GM18507 (cell line): ENCODE measurements around the gene MOCS1.
A peak's percentile ranks its signal among the peaks of the same experiment; 100 is the strongest.
"Not testable (repeated sequence)": the region's sequence is repeated elsewhere in the genome, so short reads cannot be mapped to it uniquely, and the experiment has no call there.

Source experiments
- DNase-seq: peaks from one replicate; pipeline ENCODE4 v3.0.0; 2011; ENCODE audit warnings: low read depth; ENCODE audit not compliant: insufficient read length; ENCODE audit errors: extremely low spot score
- FAIRE-seq: peaks from 2 replicates; lab custom pipeline; 2011; peaks lifted over from hg19 to GRCh38; lab: Jason Lieb, UNC

The MOCS1 gene

DNA sequence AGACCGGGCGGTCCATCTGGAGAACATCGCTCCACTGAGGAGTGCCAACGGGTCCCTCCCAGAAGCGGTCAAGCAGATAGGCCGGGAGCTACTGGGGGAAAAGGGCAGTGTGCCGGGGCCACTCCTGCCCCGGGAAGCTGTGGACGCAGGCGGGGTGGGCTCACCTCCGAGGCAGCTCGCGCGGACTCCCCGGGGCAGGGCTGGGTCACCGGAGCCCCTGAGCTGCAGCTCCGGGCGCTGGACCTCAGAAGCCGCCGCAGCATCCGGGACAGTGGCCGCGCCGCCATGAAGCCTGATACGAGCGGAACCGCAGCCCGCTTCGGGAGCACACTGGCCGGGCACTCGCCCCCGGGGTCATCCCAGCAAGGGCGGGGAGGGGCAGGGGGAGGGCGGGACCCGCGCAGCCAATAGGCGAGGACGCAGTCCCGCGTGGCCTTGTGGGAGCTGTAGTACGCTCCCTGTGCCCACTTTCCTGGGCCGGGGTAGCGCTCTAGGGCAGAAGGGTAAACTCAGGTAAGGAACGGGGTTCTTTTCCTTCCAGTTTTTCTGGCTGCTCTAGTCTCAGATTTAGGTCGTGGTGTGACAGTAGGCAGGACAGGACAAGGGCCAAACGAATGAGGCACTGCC is at the start of gene MOCS1:
TSS of gene MOCS1 (minus strand) at position 332 of the 627 bp plus-strand sequence. CDS start at position 287, 45 bp downstream.
- no peak for DNase-seq

DNA sequence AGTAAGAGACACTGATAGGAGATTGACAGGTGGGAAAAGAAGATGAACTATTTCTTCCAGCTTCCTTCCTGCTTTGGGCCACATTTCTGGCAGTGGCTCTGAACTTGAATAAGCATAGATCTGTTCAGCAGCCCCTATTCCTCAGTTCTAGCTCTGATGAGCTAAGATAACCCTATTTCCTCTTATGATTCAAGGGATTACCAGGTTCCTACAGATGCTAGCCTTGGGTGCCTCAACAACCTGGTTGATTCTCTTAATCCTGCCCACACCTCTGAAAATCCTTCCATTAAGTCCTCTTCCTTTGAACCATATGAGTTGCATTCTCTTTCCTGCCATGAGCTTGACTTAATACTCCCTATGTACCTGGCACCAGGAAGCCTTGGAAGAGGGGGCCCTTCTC is 49.8 kb upstream of the MOCS1 start:
- DNase-seq, result no peak
- no peak for FAIRE-seq

More for the DNA sequence above, at the start of gene MOCS1:
- no peak for FAIRE-seq

- no peak for DNase-seq
- FAIRE-seq, result no peak
Measured at GRCh38 chr6:39983193-39983592, 48.9 kb upstream of the MOCS1 start.

DNA sequence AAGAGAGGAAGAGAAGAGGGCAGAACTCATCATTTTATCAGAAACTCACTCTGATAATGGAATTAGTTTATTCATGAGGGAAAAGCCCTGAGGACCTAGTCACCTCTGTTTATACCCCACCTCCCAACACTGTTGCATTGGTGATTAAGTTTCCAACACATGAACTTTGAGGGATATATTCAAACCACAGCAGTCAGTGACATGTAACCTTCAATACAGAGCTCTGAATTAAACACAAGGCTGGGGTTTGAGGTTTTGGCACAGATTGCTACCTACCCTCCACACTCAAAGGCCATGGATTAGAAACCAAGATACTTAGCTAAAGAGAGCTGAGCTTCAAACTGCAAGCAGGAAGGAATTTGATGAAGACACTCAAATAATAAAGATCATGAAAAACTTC is 48.5 kb upstream of the MOCS1 start:
- no peak for FAIRE-seq
- no peak for DNase-seq

GRCh38 chr6:39980839-39981580 is 46.7 kb upstream of the MOCS1 start:
- FAIRE-seq, result peak; percentile 60
- peak; percentile 9 for DNase-seq

- FAIRE-seq, result no peak
- no peak for DNase-seq
Measured at GRCh38 chr6:39979461-39980328, 45.4 kb upstream of the MOCS1 start.

GRCh38 chr6:39978240-39978639 is 44.0 kb upstream of the MOCS1 start:
- no peak for DNase-seq
- no peak for FAIRE-seq

- DNase-seq (no peak), FAIRE-seq (no peak)
Measured at GRCh38 chr6:39973661-39974060, 39.4 kb upstream of the MOCS1 start.

GRCh38 chr6:39972717-39973116 is 38.5 kb upstream of the MOCS1 start:
- not testable (repeated sequence) for FAIRE-seq, DNase-seq

GRCh38 chr6:39971131-39971530 is 36.9 kb upstream of the MOCS1 start:
- not testable (repeated sequence) for DNase-seq, FAIRE-seq

- no peak for DNase-seq
- no peak for FAIRE-seq
Measured at GRCh38 chr6:39965751-39966150, 31.5 kb upstream of the MOCS1 start.

DNA sequence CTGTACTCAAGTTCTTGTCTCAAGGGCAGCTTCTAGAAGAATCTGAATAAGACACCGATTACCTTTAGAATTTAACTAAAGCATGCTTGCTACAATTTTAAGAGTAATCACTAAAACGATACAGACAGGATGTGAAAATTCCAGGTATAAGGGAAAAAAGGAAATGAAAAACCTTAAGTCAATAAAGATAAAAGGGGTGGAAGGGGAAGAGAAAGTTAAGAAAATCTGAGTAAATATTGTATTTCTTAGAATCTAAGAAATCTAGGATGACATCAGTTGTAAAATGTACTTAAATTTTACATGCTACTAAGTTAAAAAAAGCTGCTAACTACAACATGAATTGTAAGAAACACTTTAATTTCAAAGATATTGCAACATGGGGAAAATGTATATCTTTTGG is 30.3 kb upstream of the MOCS1 start:
- no peak for DNase-seq
- no peak for FAIRE-seq

DNA sequence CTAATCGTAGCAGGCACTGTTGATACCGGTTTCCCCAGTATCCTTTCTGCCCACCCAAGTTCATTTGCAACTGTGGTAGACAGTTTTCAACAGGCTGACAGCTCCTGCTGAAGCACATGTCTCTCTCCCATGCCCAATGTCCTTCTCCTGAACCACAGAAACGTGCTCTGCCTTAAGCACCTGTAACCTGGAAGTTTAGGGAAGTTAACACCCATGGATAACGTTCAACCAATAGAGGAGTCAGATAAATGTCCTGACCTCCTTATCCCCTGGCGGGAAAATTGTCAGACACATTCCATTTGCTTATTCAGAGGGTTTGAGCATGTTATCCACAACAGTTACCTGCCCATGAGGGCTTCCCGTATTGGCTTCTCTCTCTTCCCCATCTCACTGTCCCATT is 29.8 kb upstream of the MOCS1 start:
- DNase-seq (no peak), FAIRE-seq (no peak)

GRCh38 chr6:39962831-39963230 is 28.6 kb upstream of the MOCS1 start:
- DNase-seq (no peak), FAIRE-seq (no peak)

GRCh38 chr6:39961178-39961577 is 26.9 kb upstream of the MOCS1 start:
- FAIRE-seq, result no peak
- no peak for DNase-seq

- no peak for FAIRE-seq
- DNase-seq, result no peak
Measured at GRCh38 chr6:39958947-39959346, 24.7 kb upstream of the MOCS1 start.

GRCh38 chr6:39956936-39957335 is 22.7 kb upstream of the MOCS1 start:
- DNase-seq, result no peak
- no peak for FAIRE-seq

DNA sequence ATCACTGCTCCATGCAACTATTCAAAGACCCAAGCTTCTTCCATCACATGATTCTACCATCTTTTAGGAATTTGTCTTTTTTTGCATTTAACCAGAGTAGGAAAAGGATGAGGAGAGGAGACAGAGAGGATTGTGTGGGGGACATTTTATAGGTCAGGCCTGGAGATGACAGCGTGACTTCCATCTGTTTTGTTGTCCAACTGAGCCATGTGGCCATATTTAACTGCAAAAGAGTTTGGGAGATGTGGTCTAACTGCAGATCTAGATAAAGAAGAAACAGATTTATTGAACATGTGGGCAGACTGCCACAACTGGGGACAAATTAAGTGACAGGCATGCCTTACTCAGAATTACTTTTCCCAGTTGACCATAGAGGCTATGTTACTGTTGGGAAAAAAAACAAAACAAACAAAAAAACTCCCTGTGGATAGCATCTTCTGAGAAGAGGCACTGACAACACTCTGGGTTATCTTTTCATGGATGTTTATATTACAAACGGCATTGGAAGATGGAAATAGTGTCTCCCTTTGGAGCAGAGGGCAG is 18.9 kb upstream of the MOCS1 start:
- DNase-seq, result no peak
- no peak for FAIRE-seq

DNA sequence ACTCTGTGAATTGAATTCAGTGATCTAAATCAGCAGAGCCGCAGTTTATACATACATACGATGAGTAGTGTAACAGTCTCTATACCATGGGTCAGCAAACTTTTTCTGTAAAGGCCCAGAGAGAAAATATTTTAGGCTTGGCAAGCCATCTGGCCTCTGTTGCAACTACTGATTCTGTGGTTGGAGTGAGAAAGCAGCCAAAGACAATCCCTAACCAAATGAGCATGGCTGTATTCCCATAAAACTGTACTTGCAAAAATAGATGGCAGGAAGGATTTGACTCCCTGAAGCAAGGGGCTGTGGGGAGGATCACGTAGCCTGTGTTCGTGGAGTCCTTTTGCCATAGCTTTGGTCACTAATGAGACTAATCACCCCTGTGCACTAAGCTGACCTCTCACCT is 17.9 kb upstream of the MOCS1 start:
- DNase-seq (no peak), FAIRE-seq (no peak)

- no peak for DNase-seq
- no peak for FAIRE-seq
Measured at GRCh38 chr6:39951716-39952115, 17.5 kb upstream of the MOCS1 start.
